Upper lobe of right lung (tissue), 1 donor: Measurements from ENCODE around the gene CRISPLD2. TPM values are rescaled to one million over a fixed set of nuclear protein-coding genes. Genes with fewer than 3 reads are reported as not detected.

Experiments
- ATAC-seq: fragments of 200-7000 bp; cut with Tn5 transposase; one replicate; pipeline ENCODE4 v1.9.1; 2020; ENCODE audit warnings: mild to moderate bottlenecking, moderate library complexity
- DNase-seq: peaks from one replicate; pipeline ENCODE4 v3.0.0-alpha.2; 2020
- H3K27ac ChIP-seq: fragments of 200-600 bp; one replicate; pipeline ENCODE4 v1.8.0; 2022
- H3K27me3 ChIP-seq: fragments of 200-600 bp; one replicate; pipeline ENCODE4 v1.8.0; 2022; ENCODE audit warnings: mild to moderate bottlenecking
- H3K36me3 ChIP-seq: fragments of 200-600 bp; one replicate; pipeline ENCODE4 v1.8.0; 2022
- H3K4me1 ChIP-seq: fragments of 200-600 bp; one replicate; pipeline ENCODE4 v1.8.0; 2022
- H3K4me3 ChIP-seq: fragments of 200-600 bp; one replicate; pipeline ENCODE4 v1.8.0; 2022; ENCODE audit warnings: mild to moderate bottlenecking
- H3K9me3 ChIP-seq: fragments of 200-600 bp; one replicate; pipeline ENCODE4 v1.8.0; 2022
- intact Hi-C: fragments of 100-400 bp; cut with DNase I; formaldehyde crosslinking; loops from one replicate; pipeline ENCODE4 v1.11.0; 2022
- total RNA-seq: library from RNA; stranded (reverse); fragmentation: NEBNext Ultra II Directional; extraction: Animal tissue kit (Norgen Biotek cat#: 25700); gene quantifications from one replicate; pipeline ENCODE4 v1.2.1, GENCODE V29; 2021
- TF ChIP-seq, protein P1 (sequence below): fragments of 200-600 bp; IDR thresholded peaks from one replicate; pipeline ENCODE4 v1.8.0; 2022; ENCODE audit warnings: antibody characterized with exemption
- donor health status: DM: no; HTN: yes; CAD: no; lungs with severe emphysema.

Gene CRISPLD2
- total RNA-seq, 1 donor from 2014 or later = 61.9 TPM

- no peaks in the 10 kb centered on the region for H3K9me3 ChIP-seq
- no peak for ATAC-seq
- H3K36me3 ChIP-seq = peaks cover 24% of the 10 kb centered on the region
- no peak overlapping the region for H3K27ac ChIP-seq
- H3K4me1 ChIP-seq = no peaks in the 10 kb centered on the region
- TF ChIP-seq, protein P1, sequence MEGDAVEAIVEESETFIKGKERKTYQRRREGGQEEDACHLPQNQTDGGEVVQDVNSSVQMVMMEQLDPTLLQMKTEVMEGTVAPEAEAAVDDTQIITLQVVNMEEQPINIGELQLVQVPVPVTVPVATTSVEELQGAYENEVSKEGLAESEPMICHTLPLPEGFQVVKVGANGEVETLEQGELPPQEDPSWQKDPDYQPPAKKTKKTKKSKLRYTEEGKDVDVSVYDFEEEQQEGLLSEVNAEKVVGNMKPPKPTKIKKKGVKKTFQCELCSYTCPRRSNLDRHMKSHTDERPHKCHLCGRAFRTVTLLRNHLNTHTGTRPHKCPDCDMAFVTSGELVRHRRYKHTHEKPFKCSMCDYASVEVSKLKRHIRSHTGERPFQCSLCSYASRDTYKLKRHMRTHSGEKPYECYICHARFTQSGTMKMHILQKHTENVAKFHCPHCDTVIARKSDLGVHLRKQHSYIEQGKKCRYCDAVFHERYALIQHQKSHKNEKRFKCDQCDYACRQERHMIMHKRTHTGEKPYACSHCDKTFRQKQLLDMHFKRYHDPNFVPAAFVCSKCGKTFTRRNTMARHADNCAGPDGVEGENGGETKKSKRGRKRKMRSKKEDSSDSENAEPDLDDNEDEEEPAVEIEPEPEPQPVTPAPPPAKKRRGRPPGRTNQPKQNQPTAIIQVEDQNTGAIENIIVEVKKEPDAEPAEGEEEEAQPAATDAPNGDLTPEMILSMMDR = no peak
- intact Hi-C loops = no loop called here
- no peaks in the 10 kb centered on the region for H3K27me3 ChIP-seq
- no peak for DNase-seq
- no peak overlapping the region for H3K4me3 ChIP-seq
Observed at GRCh38 chr16:84883301-84883700, 63.5 kb downstream of the CRISPLD2 start.

- TF ChIP-seq, protein P1 = no peak
- H3K27ac ChIP-seq = no peak overlapping the region
- no peaks in the 10 kb centered on the region for H3K9me3 ChIP-seq
- ATAC-seq (no peak), DNase-seq (no peak)
- H3K36me3 ChIP-seq = peaks cover 26% of the 10 kb centered on the region
- intact Hi-C loops = no loop called here
- no peaks in the 10 kb centered on the region for H3K4me1 ChIP-seq
- no peaks in the 10 kb centered on the region for H3K27me3 ChIP-seq
- H3K4me3 ChIP-seq = no peak overlapping the region
Observed at GRCh38 chr16:84884246-84884595, 64.4 kb downstream of the CRISPLD2 start.

DNA sequence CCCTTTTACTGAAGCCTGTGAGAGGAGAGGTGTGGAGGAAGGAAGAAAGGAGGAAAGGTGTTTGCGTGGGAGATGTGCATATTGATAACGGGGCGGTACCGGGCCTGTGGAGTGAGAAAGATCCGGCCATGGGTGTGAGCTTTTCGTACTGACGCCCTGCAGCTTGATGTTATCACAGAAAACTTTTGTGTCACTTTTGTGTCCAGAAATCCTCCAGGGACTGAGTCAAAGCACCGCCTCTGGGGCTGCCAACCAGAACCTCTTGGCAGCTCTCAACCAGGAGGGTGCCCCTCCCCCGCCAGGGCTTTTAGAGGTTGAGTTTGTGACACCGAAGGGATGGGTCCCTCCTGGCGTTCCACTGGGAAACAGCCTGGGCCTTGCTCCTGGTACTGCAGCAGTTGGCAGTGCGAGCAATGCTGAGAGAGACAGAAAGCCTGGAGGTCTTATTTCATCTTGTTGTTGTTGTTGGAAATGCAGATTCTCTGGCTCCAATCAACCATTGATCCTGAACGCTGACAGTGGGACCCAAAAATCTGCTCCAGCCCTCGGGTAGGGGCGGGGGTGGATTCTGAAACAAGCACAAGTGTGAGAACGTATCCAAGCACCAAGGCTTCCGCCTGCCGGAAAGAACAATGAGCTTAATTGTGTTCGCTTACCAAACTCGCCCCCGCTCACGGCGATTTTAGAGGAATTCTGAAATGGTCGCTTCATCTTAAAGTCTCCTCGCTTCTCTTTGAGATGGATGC lies 65.0 kb downstream of the CRISPLD2 start:
- TF ChIP-seq, protein P1 = no peak
- ATAC-seq (no peak), DNase-seq (no peak)
- Histone ChIP-seq H3K36me3 (peaks cover 28% of the 10 kb centered on the region), H3K9me3 (no peaks in the 10 kb centered on the region), H3K27ac (no peak overlapping the region), H3K27me3 (no peaks in the 10 kb centered on the region), H3K4me3 (no peak overlapping the region), H3K4me1 (no peaks in the 10 kb centered on the region)
- intact Hi-C loops = no loop called here

GRCh38 chr16:84885342-84885910 lies 65.6 kb downstream of the CRISPLD2 start:
- no peak for ATAC-seq
- no peak for DNase-seq
- no peak overlapping the region for H3K4me3 ChIP-seq
- H3K9me3 ChIP-seq = no peaks in the 10 kb centered on the region
- H3K27me3 ChIP-seq = no peaks in the 10 kb centered on the region
- no peaks in the 10 kb centered on the region for H3K4me1 ChIP-seq
- peaks cover 24% of the 10 kb centered on the region for H3K36me3 ChIP-seq
- TF ChIP-seq, protein P1 = no peak
- intact Hi-C loops = no loop called here
- no peak overlapping the region for H3K27ac ChIP-seq

DNA sequence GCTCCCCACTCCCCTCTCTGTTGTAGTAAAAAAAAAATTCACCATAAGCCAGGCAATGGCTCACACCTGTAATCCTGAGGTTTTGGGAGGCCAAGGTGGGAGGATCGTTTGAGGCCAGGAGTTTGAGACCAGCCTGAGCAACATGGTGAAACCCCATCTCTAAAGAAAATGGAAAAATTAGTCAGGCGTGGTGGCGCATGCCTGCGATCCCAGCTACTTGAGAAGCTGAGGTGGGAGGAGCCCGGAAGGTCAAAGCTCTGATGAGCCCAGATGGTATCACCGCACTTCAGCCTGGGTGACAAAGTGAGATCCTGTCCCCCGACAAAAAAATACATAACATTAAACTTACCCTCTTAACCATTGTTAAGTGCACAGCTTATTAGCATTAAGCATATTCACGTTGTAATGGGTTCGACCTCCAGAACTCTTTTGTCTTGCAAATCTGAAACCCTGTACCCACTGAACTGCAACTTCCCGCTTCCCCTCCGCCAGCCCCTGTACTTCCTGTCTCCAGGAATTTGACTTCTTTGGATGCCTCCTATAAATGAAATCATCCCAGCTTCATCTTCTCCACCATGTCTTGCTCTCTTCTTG lies 66.8 kb downstream of the CRISPLD2 start:
- ATAC-seq (no peak), DNase-seq (no peak)
- TF ChIP-seq, protein P1 = no peak
- Histone ChIP-seq H3K27ac (no peak overlapping the region), H3K4me3 (no peak overlapping the region), H3K36me3 (peaks cover 17% of the 10 kb centered on the region), H3K4me1 (peaks cover 6% of the 10 kb centered on the region), H3K27me3 (no peaks in the 10 kb centered on the region), H3K9me3 (no peaks in the 10 kb centered on the region)
- intact Hi-C loops = no loop called here
